ENCODE measurements around the gene ATG2A. TPM values are rescaled to one million over a fixed set of nuclear protein-coding genes. Genes with fewer than 3 reads are reported as not detected.
A peak's percentile ranks its signal among the peaks of the same experiment; 100 is the strongest.

Gene ATG2A
- total and polyA plus RNA-seq, 9 of the 15 experiments (the other 6 are each of a cell fraction or from before 2014, with no cell fraction given), result 0.25 to 45.9 (median 5.2) TPM

GRCh38 chr11:64924910-64925284 is 7.9 kb upstream of the ATG2A start (continued):
- TF ChIP-seq FOXA1 (IDR thresholded peaks at IDR 0.05; ENCODE audit: borderline replicate concordance), result no peak
- no peak for TF ChIP-seq PTTG1 (tag; IDR thresholded peaks at IDR 0.05; ENCODE audit: low read depth)
- no peak for TF ChIP-seq CHD1 (IDR thresholded peaks at IDR 0.05; ENCODE audit: low read length)
- no peak for TF ChIP-seq TCF3 (CRISPR knock-in tag; IDR thresholded peaks at IDR 0.05)
- no peak for TF ChIP-seq ZNF444 (CRISPR knock-in tag; IDR thresholded peaks at IDR 0.05)

GRCh38 chr11:64923944-64924909 is 7.2 kb upstream of the ATG2A start, which contains the start of gene PPP2R5B:
Gene PPP2R5B (plus strand): TSS chr11:64924689. CDS start chr11:64925735, 1,046 bp downstream.
- Histone ChIP-seq H3K27me3 (ENCODE audit: control insufficient read depth in 2 of 2, insufficient read depth in 2 of 2, low read length in 2 of 2) (no peaks in the 10 kb centered on the region), H3K27ac (ENCODE audit: extremely low read depth, low read depth, low read length) (peak within 1 kb of the TSS; percentile 94), H3K36me3 (ENCODE audit: control insufficient read depth, insufficient read depth, low read length) (no peaks in the 10 kb centered on the region), H3K9ac (ENCODE audit: insufficient read depth in 1 of 2, low read depth in 2 of 2, low read length in 2 of 2) (peak within 1 kb of the TSS; percentile 87 to 96), H3K79me2 (ENCODE audit: control insufficient read depth, insufficient read depth, low read length) (no peaks in the 10 kb centered on the region), H2AFZ (ENCODE audit: low read depth, low read length) (peak within 1 kb of the TSS; percentile 98), H3K9me1 (ENCODE audit: control insufficient read depth, insufficient read depth, low read length) (no peaks in the 10 kb centered on the region), H3K4me3 (peak within 1 kb of the TSS; percentile 60), H3K4me1 (replicated peaks in 1 of 2; ENCODE audit: control insufficient read depth in 2 of 2, insufficient read depth in 2 of 2, low read length in 2 of 2) (peaks cover 14 to 41% of the 10 kb centered on the region in 2 experiments; a peak in 4 of 5 replicates), H3K4me2 (ENCODE audit: insufficient read depth, low read length) (peak within 1 kb of the TSS; percentile 94), H3K9me3 (replicated peaks; ENCODE audit: control insufficient read depth, insufficient read depth, low read depth, low read length) (no peaks in the 10 kb centered on the region), H4K20me1 (replicated peaks; ENCODE audit: control insufficient read depth, insufficient read depth, low read length) (no peaks in the 10 kb centered on the region)
- ChIA-PET CTCF (ENCODE audit: low intra/inter-chr PET ratio) (interaction anchor here (0.7 to 1.0 kb wide), 2 partner anchors 58 to 131 kb away, joined by 4 read pairs; no protein-coding TSS in a partner anchor), POLR2A (interaction anchor here (0.7 to 2.6 kb wide), 8 partner anchors 8 to 575 kb away, joined by 3 to 14 read pairs (median 3); partner anchors contain the start of gene MALAT1)
- intact Hi-C loops (cut with micrococcal nuclease) (loop anchor here (2.0 kb wide), 1 partner anchor 73 kb away; the partner anchor contains the start of gene BATF2), in situ Hi-C loops (cut with MboI) (no loop called here)
- peak; percentile 100 for FAIRE-seq
- DNase-seq (ENCODE audit: extremely low read depth in 1 of 4, low spot score in 3 of 4), result peak; percentile 94 to 95 (median 95)
- peak; percentile 98 for ATAC-seq
- 4% methylated on average over 22 of the region's 47 CpGs for WGBS (ENCODE audit: insufficient coverage, low coverage, missing lambda C conversion rate)
- BruUV-seq (replicated peaks), result no TSS peak
- TF ChIP-seq MED1 (CRISPR knock-in tag; IDR thresholded peaks at IDR 0.05; ENCODE audit: borderline replicate concordance) (no peak), TFE3 (CRISPR knock-in tag; IDR thresholded peaks at IDR 0.05) (no peak), ZBTB9 (CRISPR knock-in tag; IDR thresholded peaks at IDR 0.05) (peak; percentile 57; the same call in 1 of the 2 replicates), MIER1 (IDR thresholded peaks at IDR 0.05; ENCODE audit: low read depth) (no peak), RERE (CRISPR knock-in tag; IDR thresholded peaks at IDR 0.05; ENCODE audit: borderline replicate concordance) (no peak)

Measured in K562 (cell line).